Kidney glomerular epithelial cell (primary cell): ENCODE measurements around the gene SARDH.
"Not testable (repeated sequence)": the region's sequence is repeated elsewhere in the genome, so short reads cannot be mapped to it uniquely, and the experiment has no call there.

Experiments used
- DNase-seq: peaks from one replicate; lab custom pipeline; 2025; lab: John Stamatoyannopoulos, UW

SARDH gene

DNA sequence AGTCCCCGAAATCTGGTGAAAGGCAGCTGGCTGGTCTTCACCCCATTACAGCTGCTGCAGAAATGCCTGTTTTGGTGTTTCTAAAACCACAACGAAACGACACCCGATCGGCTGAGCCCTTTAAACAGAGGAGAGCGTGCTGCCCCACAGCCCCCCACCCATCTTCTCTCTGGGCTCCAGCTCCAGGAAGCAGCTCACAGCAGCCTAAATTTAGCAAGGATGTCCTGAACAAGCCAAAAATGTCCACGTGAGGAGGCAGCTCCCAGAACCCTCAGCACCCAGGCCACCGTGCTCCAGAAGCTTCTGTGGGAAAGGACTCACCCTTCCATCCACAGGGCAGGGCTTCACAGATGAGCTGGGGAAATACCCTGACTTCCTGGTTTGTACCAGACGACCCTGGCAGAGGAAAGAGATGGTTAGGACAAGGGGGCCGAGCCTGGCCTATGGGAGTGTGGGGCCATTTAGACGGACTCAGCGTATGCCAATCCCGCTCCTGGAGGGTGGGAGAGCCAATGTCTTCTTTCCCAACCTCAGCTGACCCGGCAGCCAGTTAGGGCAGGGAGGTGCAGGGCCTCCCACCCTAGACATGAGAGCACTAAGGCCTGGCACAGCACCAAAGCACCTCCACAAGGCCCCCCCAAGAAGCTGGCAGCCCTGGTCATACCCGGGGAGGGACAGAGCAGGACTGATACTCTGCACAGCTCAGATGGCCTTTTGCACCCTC, 39.1 kb upstream of the SARDH start:
- no peak for DNase-seq

DNA sequence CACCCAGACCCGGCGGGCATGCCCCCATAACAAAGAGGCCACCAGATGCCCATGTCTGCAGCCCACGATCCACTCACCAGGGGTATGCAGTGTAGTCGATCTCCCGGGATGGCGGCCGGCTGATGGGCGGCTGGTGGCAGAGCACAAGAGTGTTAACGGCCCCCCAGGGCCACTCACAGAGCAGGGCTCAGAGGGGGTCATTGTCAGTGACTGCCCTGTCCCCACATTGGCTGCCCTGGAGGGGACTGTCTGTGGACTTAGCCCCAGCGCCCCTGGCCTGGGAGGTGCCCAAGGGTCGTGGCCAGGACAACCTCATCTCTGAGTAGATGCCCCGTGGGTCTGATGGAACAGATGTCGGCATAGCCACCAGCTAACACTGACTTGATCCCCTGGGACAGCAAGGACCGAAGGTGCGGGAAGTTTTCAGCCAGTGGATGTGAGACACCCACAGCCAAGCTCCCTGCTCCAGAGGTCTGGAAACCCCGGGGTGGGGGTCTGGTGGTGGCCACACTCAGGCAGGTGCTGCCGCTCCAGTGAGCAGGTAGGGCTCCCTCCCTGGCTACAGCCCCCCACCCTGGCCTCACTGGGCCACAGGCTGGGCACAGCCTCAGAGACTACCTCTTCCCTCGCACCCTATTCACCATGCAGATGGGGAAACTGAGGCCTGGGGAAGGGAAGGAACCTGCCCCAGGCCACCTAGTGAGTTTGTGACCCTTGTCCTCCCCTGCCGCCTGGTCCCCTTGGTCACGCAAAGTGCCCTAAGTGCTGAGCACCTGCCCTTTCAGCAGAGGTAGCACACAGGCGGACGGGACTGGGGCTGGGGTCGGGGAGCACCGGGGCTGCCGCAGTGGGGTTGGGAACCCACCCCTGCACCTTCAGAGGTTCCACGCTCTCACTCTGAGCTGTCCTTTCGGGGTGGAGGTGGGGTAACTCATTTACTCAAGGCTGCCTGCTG, 38.1 kb upstream of the SARDH start:
- no peak for DNase-seq

DNA sequence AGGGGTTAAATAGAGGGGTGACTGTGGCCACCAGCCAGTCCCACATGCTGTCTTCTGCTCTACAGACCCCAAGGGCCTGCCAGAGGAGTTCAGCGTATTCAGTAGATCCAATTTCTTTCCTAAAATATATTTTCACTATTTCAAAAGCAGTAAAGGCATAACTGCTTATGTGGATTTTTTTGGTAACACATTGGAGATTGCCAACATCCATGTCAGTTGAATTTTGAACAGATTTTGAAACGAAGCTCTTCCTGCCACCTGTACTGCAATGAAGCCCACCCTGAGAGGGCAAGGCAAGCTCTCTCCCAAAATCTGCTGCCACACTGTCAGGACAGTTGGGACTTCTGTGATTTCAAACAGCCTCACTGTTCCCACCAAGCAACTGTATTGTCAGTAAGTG, 37.1 kb upstream of the SARDH start:
- no peak for DNase-seq

DNA sequence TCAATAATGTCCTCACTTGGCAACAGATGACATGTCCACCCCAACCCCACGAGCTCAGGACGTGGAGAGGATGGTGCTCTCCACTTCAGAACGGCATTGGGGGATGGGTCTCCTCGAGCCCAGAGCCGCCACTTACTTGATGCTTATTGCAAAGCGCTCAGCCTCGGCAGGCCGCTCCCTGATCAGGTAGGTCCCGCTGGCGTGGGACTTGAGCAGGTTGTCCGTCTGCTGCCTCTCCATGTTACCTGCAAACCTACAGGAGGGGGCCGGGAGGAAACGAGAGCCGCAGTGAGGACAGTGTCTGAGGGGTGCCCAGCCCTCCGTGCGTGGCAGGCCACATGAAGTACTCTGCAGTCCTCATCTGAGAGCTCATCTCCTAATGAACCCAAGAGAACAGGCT, 36.6 kb upstream of the SARDH start:
- DNase-seq: no peak

DNA sequence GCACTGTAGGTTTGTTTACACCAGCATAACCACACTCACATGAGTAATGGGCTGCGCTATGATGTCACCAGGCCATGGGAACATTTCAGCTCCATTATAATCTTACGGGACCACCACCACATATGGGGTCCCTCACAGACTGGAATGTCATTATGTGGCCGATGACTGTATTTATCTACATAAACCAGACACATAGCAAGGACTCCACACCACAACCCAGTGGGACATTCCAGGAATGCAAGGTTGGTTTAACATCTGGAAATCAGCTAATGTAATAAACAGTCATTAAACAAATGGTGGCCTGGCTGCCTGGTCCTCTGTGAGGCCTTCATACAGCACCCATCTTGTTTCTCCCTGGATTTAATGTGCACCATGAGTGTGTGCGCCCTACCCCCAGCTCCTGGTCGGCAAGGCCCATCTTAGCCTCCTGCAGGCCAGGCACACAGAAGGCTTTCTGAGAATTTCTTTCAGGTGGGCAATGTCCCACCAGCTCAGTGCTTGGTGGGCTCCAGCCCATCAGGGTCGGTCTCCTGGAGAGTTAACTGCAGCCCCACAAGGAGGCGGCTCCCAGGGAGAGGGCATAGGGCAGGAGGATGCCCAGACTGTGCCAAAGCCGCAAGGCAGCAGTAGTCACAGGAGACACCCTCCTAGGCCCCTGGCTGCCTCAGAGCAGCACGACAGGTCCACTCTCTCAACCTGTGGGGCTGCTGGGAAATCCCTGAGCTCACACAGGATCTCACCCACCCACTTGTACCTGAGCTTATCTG, 35.9 kb upstream of the SARDH start:
- DNase-seq: no peak

DNA sequence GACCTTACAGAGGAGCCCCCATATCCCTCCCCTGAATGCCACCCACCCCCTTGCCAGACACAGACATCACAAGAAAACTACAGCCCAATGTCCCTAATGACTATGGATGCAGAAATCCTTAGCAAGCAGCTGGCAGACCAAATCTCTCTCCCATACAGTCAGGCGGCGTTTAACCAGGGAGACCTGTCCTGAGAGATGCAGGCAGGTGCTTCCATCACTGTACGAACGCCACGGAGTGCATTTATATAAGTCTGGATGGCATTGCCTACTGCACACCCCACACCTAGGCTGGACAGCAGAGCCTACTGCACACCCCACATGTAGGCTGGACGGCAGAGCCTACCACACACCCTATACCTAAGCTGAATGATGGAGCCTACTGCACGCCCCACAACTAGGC, 34.4 kb upstream of the SARDH start:
- no peak for DNase-seq

DNA sequence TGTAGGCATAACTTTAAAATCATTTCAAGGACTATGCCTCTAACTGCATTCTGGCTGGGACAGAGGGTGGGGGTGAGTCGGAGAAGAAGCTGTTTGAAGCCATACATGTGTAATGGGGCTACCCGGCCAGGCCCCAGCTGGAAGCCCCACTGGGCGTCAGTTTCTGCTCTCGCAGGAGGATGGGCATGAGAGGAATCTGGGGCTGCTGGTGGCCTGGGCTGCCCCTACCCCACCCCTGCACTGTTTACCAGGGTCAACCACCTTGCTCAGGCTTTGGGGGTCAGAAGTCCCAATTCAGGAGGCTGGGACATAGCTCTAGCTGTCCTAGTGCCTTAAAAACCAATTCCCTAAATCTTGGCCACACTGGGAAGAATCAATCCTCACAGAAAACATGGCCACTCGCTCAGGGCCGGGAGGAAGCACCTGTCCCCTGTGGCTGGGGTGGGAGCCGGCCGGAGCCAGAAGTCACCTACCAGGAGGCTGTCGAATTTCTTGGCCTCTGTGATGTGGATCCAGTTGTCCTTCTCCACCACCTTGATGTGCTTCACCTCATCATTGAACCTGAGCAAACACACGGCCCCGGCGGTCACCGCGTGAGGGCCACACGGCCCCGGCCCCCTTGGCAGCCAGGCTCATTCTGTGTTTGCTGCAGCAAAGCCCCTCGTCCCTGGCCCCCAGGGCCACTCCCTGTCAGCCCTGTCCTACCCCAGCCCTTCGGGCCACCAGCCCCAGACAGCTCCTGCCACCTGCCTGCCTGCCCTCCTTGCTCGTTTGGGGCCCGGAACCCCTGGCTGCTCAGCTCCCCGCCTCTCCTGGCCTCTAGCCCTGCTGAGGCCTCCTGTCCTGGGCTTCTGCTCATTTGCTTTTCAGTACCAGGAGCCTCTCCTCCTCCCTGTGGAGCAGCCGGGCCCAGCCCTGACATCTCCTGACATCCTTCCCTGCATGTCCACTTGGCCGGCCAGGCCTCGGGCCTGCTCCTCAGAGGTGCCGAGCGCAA, 33.6 kb upstream of the SARDH start:
- no peak for DNase-seq

DNA sequence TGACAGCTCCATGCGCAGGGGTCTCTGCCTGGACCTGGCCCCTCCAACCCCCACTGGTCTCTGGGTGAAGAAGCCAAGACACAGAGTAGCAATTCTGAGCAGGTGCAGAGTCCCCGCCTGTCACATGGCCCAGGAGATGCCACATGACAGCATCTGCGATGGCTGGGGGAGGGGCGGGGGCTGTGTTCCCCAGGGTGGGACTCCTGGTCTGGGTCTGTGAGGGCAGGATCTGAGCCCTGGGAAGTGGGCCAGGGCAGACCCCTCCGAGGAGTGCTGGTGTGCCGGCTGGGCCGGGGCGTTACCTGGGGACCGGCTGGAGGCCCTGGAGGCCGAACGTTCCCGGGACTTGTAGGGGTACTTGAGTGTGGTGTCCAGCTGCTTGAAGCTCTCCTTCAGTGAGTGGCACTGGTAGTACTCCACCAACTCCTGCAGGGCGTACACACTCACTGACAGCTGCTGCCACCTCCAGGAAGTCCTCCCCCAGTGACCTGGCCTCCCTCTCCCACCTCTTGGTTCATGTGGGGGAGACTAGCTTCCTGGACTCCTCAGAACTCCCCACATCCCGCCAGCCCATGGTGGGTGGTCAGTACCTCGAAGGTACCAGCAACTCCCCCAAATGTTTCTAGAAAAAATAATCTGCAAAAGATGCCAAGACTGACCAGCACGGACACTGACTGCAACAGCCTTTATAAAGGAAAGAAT, 32.1 kb upstream of the SARDH start:
- DNase-seq: no peak

DNA sequence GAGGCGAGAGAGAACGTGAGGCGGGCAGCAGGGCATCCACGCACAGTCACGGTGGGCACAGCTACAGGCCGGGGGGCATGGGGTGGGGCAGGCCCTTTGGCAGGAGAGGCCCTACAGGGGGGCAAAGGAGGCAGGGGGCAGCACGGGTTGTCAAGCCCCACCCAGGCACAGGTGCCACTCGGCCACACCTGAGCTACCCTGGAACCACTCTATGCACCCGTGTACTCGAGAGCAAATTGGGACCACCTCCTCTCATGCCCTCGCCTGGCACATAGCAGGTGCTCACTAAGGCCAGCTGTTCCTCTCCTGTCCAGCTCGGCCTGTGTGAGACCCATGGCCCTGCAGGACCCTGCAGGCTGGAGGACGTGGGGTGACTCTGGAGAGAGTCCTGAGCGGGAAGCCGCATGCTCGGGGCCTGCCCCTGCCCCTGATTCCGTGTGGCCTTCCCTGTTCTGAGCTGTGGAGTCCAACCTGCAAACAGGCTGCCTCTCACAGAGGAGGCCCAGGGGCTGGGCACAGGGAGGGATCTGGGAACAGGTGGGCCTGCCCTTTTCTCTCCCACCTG, 31.4 kb upstream of the SARDH start:
- DNase-seq: no peak

DNA sequence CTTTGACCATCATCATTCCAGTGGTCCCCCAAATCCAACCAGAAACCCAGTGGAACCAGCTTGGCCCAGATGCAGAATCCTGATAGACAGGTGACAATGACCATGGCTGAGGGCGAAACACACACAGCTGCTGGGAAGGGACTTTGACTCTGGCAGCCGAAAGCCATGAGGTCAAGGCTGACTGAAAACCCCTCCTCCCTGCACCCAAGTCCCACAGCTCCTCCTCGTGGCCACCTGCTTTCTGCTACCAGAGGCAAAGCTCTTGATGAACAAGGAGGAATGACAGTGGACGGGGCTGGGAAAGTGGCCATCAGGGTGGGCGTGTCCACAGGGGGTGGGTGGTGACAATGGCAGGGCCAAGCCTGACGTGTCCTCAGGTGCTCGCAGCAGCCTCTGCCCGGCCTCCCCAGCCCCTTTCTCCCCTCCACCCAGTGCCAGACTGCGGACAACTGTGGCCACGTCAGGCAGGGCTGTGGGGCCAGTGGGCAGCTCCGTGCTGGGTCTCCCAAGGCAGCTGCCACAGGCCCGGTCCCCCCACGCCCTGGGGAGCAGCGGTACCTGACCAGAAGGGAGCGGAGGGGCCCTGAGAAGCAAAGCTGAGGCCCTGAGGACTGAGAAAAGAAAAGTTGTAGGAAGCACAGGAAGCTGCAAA, 30.8 kb upstream of the SARDH start:
- DNase-seq: no peak

DNA sequence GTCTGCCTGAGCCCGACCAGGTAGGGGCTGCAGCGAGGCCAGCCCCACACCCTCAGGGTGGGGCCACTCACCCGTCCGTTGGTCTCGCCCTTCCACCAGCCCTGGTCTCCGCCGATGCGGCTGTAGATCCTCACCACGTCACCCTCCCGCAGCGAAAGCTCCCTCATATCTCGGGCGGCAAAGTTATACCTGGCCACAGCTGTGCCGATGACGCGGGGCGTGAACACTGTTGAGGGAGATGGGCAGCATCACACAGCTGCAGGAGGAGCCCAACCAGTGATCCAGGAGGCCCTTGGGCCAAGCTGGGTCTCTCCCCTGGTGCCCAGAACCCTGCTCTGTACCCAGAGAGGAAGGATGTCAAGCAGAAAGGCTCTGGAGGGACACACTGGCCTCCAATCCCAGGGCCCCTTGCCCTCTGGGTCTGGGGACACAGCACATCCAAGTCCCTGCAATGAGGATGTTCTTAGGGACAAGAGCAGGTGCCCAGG, 30.3 kb upstream of the SARDH start:
- DNase-seq: no peak

DNA sequence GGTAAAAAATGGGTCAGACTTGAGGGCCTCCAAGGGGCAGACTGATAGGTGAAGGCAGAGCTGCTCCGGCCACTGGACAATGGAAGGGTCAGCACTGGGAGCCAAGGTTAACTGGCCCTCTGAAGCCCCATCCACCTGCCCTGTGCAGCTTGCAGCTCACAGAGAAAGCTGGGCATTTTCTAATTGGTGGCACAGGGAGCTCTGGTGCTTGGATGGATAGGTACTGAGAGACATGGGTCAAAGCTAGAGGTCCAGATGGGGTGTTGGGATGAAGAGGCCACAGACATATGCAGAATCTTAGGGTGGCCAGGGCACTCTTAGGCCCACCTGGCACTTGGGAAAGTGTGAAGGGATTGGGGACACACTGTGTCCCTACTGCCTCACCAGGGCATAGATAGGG, 29.5 kb upstream of the SARDH start:
- DNase-seq: no peak

DNA sequence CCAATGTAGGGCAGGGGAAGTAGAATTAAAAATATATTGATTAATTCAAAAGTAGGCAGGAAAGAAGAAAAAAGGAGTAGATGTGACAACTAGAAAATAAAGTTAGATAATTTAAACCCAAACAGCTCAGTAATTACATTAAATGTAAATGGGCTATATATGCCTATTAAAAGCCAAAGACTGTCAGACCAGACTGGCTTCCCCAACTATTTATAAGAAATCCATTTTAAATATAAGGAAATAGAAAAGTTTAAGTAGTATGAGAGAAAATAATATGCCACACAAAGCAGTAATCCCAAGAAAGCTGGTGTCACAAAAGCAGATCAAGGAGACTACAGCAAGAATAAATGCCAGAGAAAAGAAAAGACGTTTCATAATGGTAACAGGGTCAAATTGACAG, 28.9 kb upstream of the SARDH start:
- no peak for DNase-seq

DNA sequence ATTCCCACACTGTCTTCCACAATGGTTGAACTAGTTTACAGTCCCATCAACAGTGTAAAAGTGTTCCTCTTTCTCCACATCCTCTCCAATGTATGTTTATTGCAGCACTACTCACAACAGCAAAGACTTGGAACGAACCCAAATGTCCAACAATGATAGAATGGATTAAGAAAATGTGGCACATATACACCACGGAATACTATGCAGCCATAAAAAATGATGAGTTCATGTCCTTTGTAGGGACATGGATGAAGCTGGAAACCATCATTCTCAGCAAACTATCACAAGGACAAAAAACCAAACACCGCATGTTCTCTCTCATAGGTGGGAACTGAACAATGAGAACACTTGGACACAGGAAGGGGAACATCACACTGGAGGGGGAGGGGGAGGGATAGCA, 28.1 kb upstream of the SARDH start:
- DNase-seq: not testable (repeated sequence)

DNA sequence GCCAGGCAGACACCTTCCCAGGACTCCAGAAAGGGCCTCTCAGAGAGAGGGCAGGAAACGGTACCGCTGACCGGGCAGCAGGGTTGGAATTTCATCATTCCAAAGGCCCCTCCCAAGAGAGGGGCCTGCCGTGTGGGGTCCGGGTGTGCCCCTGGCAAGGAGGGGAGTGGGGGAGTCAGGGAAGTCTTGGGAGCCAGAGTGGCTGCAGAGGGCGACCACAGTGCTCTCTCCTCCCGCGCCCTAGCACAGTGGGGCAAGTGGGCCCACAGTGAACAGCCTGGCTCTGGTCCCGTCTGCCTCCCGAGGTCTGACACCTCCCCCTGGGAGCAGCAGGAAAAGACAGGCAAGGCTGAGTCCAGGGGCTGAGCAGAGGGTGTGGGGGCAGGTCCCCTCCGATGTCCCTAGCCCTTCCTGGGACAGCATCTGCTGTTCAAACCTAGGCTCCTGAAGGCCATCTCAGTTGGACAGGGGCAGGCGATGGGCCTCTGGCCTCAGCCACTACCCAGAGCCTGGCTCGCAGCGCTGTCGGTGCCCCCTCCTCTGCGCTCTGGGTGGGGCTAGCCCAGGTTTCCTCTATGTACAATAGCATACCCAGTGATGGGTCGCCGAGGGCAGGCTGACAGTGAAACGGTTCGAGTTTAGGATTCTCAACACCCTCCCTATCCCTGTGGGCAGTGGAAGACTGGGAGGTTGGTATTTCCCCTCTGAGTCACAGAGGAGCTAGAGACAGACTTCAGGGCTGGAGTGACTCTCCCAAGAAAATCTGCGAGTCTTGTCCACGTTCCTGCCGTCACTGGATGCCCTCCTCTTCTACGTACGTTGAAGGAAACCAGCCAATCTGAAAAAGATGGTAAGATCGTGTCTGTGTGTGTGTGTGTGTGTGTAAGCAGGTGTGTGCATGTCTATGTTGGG, 25.4 kb upstream of the SARDH start:
- DNase-seq: no peak

DNA sequence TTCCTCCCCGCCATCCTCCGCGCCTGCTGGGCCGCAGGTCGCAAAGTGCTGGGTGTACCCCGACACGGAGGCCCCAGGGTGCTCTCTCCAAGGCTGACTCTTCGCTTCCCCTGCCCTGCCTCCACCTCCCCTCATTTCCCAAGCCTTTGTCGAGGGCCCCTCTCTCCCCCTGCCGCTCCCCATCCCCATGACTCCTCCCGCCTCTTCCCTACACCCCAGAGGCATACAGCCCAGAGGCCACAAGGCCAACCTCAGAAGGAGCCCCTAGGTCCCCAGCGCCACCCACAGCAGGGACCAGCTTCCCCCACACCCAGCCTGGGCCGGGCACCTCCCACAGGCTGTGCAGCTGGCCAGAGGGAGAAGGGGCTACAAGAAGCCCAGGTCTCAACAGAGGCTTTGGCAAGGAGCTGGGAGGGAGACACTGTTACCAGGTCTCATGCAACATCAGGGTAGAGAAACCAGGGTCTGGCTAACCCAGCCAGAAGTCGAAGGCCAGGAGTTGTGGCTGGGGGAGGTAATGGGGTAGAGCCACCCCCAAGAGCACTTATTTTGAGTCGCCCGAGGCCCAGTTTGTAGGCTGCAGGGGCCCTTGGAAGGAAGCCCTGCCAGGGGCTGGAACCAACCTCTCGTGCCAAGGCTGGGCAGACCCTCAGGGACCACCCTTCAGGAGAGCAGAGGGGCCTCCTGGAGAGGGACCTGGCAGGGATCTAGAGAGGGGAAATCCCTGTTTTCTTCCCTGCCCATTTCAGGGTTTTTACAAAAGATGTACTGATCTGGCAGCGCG, 24.5 kb upstream of the SARDH start:
- no peak for DNase-seq

DNA sequence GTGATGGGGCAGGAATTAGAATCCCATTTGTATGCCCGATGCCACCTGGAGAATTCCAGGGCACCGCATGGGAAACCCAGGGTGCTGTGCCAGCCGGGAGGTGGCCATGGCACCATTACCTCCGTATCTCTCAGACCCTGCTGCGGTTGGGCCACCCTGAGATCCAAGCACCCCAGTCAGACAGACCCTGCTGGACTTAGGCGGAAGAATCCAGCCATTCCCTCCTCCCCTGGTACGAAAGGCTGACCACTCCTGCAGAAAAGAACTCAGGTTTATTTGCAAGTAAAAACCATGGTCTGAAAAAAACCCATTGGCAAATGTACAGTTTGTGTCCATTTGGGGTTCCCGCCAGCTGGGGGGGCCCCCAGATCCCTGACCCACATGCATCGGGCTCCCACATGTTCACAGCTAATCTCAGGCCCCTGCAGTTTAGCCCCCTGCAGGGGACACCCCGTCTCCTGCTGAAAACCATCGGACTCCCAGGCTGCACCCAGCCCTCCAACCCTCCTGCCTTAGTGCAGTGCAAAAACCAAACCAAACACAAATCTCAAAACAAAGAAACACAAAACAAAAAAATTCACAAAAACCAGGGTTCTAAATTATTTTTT, 23.6 kb upstream of the SARDH start:
- no peak for DNase-seq
